Activated T-helper 2 cell treated with anti-CD3 and anti-CD28 coated beads, Interferon-gamma antibody, Interleukin-2, Interleukin-4, amounts not matched to agents 10 μg/mL and 5 μg/mL and 100 μg/mL, durations not matched to agents 14 hours and 24 hours and 36 hours (primary cell): ENCODE measurements around the gene ATP1B3. TPM values are rescaled to one million over a fixed set of nuclear protein-coding genes. Genes with fewer than 3 reads are reported as not detected.
A peak's percentile ranks its signal among the peaks of the same experiment; 100 is the strongest.
"Not testable (repeated sequence)": the region's sequence is repeated elsewhere in the genome, so short reads cannot be mapped to it uniquely, and the experiment has no call there.

Experiments used
- DNase-seq: peaks from one replicate; pipeline ENCODE4 v3.0.0; 2021; ENCODE audit warnings: low spot score
- H3K27ac Mint-ChIP-seq: one replicate; pipeline ENCODE4 v1.8.0; 2021; ENCODE audit warnings: mixed read lengths
- H3K27me3 Mint-ChIP-seq: one replicate; pipeline ENCODE4 v1.8.0; 2021; ENCODE audit warnings: low read depth, mixed read lengths
- H3K36me3 Mint-ChIP-seq: one replicate; pipeline ENCODE4 v1.8.0; 2021; ENCODE audit warnings: low read depth, mixed read lengths
- H3K4me1 Mint-ChIP-seq: one replicate; pipeline ENCODE4 v1.8.0; 2021; ENCODE audit warnings: low read depth, mixed read lengths
- H3K4me3 Mint-ChIP-seq: one replicate; pipeline ENCODE4 v1.8.0; 2021; ENCODE audit warnings: low read depth, mild to moderate bottlenecking, moderate library complexity, mixed read lengths
- H3K9me3 Mint-ChIP-seq: one replicate; pipeline ENCODE4 v1.8.0; 2021; ENCODE audit warnings: mixed read lengths
- intact Hi-C: fragments of 100-400 bp; cut with micrococcal nuclease; formaldehyde crosslinking; loops from one replicate; pipeline ENCODE4 v1.15.1; 2023
- total RNA-seq: library from RNA; stranded (reverse); gene quantifications from 2 replicates; pipeline ENCODE4 v1.2.3, GENCODE V29; 2022

ATP1B3 gene
- total RNA-seq, 1 donor from 2014 or later: 206 TPM

DNA sequence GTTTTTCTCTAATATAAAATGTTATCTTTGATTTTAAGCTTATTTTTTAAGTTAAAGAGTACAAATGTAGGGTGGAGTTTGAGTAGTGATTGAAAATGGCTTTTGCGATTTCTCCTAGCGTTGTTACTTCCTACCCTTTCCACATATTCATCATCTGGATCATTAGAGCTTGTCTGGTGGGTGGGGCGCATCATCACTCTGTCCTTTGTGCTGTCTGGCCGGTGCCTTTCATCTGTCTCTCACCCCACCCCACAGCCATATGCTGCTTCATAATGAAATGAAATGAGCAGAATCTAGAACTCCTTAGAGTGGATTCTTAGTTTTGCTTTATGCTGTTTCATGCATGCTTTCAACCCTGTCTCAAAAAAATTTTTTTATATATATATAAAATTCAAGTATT, 44.3 kb downstream of the ATP1B3 start:
- Mint-ChIP-seq H3K27me3 (no peaks in the 10 kb centered on the region), H3K36me3 (peaks cover 67% of the 10 kb centered on the region), H3K9me3 (no peaks in the 10 kb centered on the region), H3K4me1 (peaks cover 2% of the 10 kb centered on the region), H3K4me3 (no peak overlapping the region), H3K27ac (no peak overlapping the region)
- intact Hi-C loops: no loop called here
- DNase-seq: no peak

DNA sequence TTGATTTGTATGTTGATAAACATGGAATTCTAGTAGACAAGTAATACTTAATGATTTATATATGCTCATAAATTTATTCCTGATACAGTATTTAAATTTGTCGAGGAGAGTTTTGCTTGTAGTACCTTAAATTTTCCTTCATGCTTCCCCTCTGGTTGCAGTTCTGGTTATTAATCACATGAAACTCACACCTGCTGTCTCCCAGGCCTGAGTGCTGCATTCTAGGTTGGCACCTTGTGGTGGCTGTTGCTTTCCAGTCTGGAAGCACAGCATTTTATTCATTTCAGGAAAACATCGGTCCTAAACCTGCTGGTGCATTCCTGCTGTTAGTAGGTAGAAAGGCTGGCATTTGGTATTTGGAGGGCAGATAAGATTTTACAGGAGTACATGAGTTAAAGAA, 44.9 kb downstream of the ATP1B3 start:
- no peaks in the 10 kb centered on the region for H3K9me3 Mint-ChIP-seq
- H3K27ac Mint-ChIP-seq: no peak overlapping the region
- H3K36me3 Mint-ChIP-seq: peaks cover 64% of the 10 kb centered on the region

DNA sequence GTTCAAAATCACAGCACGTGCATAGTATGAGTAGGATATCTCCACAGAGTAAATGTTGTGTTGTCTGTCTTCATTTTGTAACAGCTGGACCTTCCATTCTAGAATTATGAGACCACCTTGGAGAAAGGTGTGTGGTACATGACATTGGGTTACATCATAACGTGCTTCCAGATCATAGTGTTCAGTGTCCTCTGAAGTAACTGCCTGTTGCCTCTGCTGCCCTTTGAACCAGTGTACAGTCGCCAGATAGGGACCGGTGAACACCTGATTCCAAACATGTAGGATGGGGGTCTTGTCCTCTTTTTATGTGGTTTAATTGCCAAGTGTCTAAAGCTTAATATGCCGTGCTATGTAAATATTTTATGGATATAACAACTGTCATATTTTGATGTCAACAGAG, 49.2 kb downstream of the ATP1B3 start:
- intact Hi-C loops, H3K4me3 Mint-ChIP-seq, H3K27me3 Mint-ChIP-seq, H3K27ac Mint-ChIP-seq, H3K4me1 Mint-ChIP-seq, H3K9me3 Mint-ChIP-seq, DNase-seq: not testable (repeated sequence)
- H3K36me3 Mint-ChIP-seq: peaks cover 49% of the 10 kb centered on the region

More for the DNA sequence above, 44.9 kb downstream of the ATP1B3 start:
- no peak for DNase-seq
- H3K4me3 Mint-ChIP-seq: no peak overlapping the region
- no peaks in the 10 kb centered on the region for H3K27me3 Mint-ChIP-seq
- H3K4me1 Mint-ChIP-seq: peaks cover under 1% of the 10 kb centered on the region
- intact Hi-C loops: no loop called here

DNA sequence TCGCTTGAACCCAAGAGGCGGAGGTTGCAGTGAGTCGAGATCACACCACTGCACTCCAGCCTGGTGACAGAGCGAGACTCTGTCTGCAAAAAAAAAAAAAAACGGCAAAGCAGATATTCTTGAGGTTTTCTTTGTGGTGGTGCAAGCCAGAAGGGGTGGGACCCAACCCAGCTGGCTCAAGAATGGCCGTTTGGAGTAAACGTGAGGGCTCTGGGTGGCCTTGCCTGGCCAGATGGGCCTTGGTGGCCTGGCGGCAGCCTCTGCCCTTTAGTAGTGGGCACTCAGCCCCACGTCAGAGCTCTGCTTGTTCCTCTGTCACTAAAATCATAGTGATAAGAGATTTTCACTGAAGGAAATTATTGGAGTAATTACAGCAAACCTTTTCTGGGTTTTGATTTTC, 50.5 kb downstream of the ATP1B3 start:
- Mint-ChIP-seq H3K4me3 (no peak overlapping the region), H3K27ac (no peak overlapping the region), H3K4me1 (no peaks in the 10 kb centered on the region), H3K9me3 (no peaks in the 10 kb centered on the region), H3K36me3 (peaks cover 41% of the 10 kb centered on the region), H3K27me3 (no peaks in the 10 kb centered on the region)
- intact Hi-C loops: no loop called here
- DNase-seq: no peak

DNA sequence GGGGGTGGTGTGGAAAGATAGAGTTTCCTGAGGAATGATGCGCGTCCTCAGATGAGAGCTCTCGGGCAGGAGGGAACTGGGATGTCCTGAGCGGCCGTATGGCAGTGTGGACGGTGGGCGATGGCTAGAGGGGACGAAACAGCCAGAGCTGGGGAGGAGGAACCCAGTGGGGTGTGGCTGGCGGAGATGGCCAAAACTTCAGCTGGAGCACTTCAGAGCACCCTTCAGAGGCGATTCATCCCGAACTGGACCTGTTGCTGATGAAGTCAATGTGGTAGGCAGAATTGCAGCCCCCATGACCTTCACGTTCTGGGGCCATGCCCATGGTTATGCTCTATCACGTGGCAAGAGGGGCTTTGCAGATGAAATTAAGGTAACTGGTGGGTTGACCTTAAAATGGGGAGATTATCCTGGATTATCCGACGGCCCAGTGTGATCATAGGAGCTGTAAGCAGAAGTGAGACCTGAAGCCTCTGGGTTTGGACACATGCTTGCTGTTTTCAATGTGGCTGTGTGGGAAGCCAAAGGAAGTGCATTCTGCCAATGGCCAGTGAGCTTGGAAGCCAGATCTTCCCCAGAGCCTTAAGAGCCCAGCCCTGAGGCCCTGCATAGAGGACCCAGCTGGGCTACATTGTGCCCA, 52.3 kb downstream of the ATP1B3 start:
- H3K27me3 Mint-ChIP-seq: no peaks in the 10 kb centered on the region
- intact Hi-C loops: no loop called here

DNA sequence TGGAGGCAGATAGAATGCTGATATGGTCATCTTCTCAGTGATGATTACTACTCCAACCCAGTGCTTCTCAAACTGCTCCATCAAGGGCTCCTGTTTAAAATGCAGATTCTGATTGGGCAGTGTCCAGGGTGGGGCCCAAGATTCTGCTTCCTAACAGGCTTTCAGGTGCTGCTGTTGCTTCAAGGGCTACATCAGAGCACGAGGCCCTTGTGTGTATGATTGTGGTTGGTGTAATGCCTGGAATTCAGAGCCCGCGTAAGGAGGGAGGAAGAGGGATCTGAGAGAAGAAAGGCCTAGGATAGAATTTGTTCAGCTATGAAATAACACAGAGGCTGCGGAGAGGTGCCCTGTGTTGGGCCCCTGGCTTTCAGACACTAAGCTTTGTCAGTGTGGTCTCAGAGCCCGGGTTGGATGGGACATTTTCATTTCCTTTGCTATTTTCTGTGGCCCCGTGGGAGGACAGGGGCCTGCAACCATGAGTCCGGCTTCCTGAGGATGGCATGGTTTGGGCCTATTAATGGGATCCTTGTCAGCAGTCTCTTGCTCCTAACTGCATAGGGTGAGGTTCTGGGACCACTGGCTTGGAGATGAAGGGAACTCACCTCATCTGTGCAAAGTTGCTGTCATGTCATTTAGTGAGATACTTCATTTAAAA, 53.0 kb downstream of the ATP1B3 start:
- H3K4me3 Mint-ChIP-seq: no peak overlapping the region
- H3K27me3 Mint-ChIP-seq: no peaks in the 10 kb centered on the region
- H3K9me3 Mint-ChIP-seq: no peaks in the 10 kb centered on the region
- no peak overlapping the region for H3K27ac Mint-ChIP-seq
- no peak for DNase-seq
- H3K4me1 Mint-ChIP-seq: no peaks in the 10 kb centered on the region
- intact Hi-C loops: no loop called here
- H3K36me3 Mint-ChIP-seq: peaks cover 22% of the 10 kb centered on the region

More for the DNA sequence above, 52.3 kb downstream of the ATP1B3 start:
- H3K4me3 Mint-ChIP-seq: no peak overlapping the region
- H3K4me1 Mint-ChIP-seq: no peaks in the 10 kb centered on the region
- H3K36me3 Mint-ChIP-seq: peaks cover 25% of the 10 kb centered on the region
- no peak overlapping the region for H3K27ac Mint-ChIP-seq
- H3K9me3 Mint-ChIP-seq: no peaks in the 10 kb centered on the region
- no peak for DNase-seq

DNA sequence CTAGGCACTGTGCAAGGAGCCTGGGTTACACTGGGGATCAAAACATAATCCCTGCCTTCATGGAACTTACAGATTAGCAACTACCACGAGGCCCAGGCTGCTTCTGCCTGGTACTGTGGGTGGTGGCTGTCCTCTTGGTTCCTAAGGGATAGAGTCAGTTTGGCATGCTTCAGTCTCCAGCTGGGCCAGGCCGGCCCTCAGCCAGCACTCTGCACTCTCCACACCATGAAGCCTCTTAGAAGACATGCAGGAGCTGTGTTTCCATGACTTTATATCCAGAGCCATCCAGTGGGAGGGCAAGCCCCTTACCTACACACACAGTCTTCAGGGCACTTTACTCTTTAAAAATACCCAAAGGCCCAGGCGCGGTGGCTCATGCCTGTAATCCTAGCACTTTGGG, 54.4 kb downstream of the ATP1B3 start:
- Mint-ChIP-seq H3K4me3 (no peak overlapping the region), H3K27ac (no peak overlapping the region), H3K4me1 (no peaks in the 10 kb centered on the region), H3K27me3 (no peaks in the 10 kb centered on the region), H3K36me3 (peaks cover 12% of the 10 kb centered on the region), H3K9me3 (no peaks in the 10 kb centered on the region)
- no peak for DNase-seq
- intact Hi-C loops: no loop called here

DNA sequence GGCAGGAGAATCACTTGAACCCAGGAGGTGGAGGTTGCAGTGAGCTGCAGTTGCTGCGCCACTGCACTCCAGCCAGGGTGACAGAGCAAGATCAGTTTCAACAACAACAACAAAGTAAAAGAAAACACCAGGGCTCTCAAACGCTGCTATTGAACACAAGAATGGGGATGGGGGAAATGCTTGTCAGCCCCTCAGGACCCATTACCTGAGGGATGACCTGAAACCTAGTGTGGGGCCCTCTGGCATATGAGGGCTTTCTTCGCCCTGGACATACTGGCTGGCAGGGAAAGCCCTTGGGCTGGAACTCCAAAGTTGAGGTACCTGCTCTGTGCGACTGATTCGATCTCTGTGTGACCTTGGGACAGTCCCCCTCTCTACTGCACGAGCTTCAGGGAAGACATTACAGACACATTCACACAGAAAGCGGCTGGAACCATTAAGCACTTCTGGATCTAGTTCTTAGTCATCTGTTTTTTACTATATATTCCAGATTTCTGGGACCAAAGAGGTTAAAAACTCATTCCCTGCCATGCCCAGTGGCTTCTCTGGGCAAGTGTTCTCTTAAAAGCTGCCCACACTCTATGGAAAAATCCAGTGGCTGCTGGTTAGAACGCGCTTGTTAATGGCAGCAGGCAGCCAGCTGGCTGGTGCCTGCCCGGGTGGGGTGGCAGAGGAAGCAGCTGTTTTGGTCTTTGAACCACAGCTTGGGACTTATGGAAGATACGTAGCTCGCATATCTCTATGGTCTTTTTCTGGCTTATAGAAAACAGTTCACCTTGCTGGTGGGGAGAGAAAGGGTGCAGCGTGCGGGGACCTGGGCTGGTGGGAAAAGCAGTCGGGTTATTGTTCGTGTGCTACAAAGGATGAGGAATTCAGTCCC, 57.2 kb downstream of the ATP1B3 start:
- H3K27ac Mint-ChIP-seq: no peak overlapping the region
- intact Hi-C loops: no loop called here
- no peaks in the 10 kb centered on the region for H3K9me3 Mint-ChIP-seq
- H3K4me3 Mint-ChIP-seq: no peak overlapping the region
- H3K27me3 Mint-ChIP-seq: no peaks in the 10 kb centered on the region
- no peak for DNase-seq
- peaks cover 3% of the 10 kb centered on the region for H3K36me3 Mint-ChIP-seq
- peaks cover 2% of the 10 kb centered on the region for H3K4me1 Mint-ChIP-seq

DNA sequence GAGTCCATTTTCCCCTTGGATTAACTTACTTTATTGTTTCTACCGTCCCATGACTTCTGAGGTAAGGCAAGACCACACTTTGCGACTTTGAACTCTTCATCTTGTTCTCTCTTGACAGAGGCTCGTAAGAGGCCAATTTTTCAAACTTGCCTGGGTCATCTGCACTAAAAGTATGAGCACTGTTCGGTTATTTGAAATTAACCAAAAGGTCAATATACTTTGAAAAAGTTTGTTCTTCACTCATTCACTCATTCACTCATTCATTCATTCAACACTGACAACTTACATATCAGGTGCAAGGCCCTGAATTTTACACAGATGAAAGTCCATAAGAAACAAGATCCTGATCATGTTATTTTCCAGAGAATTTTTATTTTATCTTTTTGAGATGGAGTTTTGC, 57.9 kb downstream of the ATP1B3 start:
- intact Hi-C loops: no loop called here
- Mint-ChIP-seq H3K36me3 (no peaks in the 10 kb centered on the region), H3K27ac (no peak overlapping the region), H3K27me3 (no peaks in the 10 kb centered on the region), H3K4me3 (no peak overlapping the region), H3K4me1 (peaks cover 2% of the 10 kb centered on the region), H3K9me3 (no peaks in the 10 kb centered on the region)
- no peak for DNase-seq

DNA sequence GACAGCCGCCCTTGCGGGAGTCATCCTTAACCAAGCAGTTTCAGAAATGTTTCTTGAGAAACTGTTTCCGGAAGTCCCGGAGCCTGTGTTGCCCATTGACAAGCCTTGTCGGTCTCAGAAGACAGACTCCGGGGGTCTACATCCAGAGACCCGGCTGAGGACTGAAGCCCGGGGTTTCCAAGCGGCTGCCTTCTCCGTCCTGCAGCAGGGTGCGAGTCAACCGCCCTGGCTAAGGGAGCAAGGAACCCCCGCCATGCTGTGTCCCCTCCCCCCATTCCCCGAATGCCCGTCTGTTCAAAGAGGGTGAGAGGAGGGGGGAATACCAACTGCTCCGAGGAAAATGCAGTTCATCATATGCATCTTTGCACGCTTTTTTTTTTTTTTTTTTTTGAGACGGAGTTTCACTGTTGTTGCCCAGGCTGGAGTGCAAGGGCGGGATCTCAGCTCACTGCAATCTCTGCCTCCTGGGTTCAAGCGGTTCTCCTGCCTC, 61.6 kb downstream of the ATP1B3 start:
- Mint-ChIP-seq H3K27ac (no peak overlapping the region), H3K4me3 (no peak overlapping the region), H3K4me1 (peaks cover 22% of the 10 kb centered on the region), H3K36me3 (no peaks in the 10 kb centered on the region), H3K27me3 (no peaks in the 10 kb centered on the region), H3K9me3 (no peaks in the 10 kb centered on the region)
- intact Hi-C loops: no loop called here
- no peak for DNase-seq

DNA sequence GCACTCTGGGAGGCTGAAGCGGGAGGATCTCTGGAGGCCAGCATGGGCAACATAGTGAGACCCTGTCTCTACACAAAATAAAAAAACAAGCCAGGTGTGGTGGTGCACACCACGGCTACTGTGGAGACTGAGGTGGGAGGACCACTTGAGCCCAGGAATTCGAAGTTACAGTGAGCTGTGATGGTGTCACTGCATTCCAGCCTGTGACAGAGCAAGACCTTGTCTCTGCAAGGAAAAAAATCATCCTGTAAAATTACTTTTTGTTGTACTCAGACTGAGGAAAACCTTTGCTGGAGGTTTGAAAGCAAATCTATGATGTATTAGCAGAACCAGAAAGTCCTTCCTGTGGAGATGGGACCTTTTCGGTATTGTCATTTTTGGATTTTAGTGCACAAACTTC, 63.3 kb downstream of the ATP1B3 start:
- DNase-seq: no peak
- H3K9me3 Mint-ChIP-seq: no peaks in the 10 kb centered on the region
- no peak overlapping the region for H3K4me3 Mint-ChIP-seq
- no peaks in the 10 kb centered on the region for H3K36me3 Mint-ChIP-seq
- peaks cover 22% of the 10 kb centered on the region for H3K4me1 Mint-ChIP-seq
- H3K27ac Mint-ChIP-seq: peak overlapping the region; percentile 81
- no peaks in the 10 kb centered on the region for H3K27me3 Mint-ChIP-seq
- intact Hi-C loops: loop anchor here (1.0 to 5.0 kb wide), 6 partner anchors 35 to 341 kb away; partner anchors contain the start of gene RNF7

DNA sequence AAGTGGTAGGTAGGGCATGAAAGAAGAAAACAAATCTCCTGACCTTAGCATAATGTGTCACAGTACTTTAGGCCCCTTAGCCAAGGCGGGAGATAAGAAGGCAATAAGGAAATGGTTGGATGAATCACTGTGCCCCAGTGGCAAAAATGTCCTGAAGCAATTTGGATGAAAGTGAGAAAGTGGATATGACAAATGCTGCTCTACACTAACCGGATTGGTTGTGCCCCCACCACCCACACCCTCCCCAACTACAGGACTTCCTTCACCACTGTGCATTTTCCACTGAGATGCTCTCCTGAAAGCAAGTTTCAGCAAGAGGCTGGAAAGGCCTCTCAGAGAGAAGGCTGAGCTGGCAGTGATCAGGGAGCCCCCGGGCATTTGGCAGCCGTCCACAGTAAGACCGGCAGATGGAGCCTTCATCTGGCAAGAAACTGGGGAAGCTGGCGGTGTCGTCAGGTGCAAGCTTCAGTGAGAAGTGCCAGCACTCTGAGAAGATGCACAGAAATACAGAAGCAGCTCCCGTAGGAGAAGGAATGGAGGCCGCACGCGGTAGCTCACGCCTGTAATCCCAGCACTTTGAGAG, 63.8 kb downstream of the ATP1B3 start:
- intact Hi-C loops: loop anchor here (1.0 to 5.0 kb wide), 6 partner anchors 36 to 341 kb away; partner anchors contain the start of gene RNF7
- H3K27ac Mint-ChIP-seq: peak overlapping the region; percentile 81
- H3K36me3 Mint-ChIP-seq: no peaks in the 10 kb centered on the region
- H3K4me3 Mint-ChIP-seq: peak overlapping the region; percentile 51
- H3K9me3 Mint-ChIP-seq: no peaks in the 10 kb centered on the region
- DNase-seq: no peak
- peaks cover 22% of the 10 kb centered on the region for H3K4me1 Mint-ChIP-seq
- no peaks in the 10 kb centered on the region for H3K27me3 Mint-ChIP-seq
